Lung (tissue), 12 donors: ENCODE measurements around the gene ADAM12. TPM values are rescaled to one million over a fixed set of nuclear protein-coding genes. Genes with fewer than 3 reads are reported as not detected.

Experiments used
- ATAC-seq: fragments of 200-7000 bp; cut with Tn5 transposase; one replicate; pipeline ENCODE4 v1.9.1; 2020; ENCODE audit warnings: moderate number of reproducible peaks; ENCODE audit not compliant: insufficient read depth, low FRiP score
- DNase-seq, 3 donors: peaks; one replicate each; pipeline ENCODE4 v3.0.0-alpha.2; 2013 to 2017
- H3K27ac ChIP-seq, 2 donors: one replicate each; pipeline ENCODE4 v1.5.1; 2013; ENCODE audit warnings: mild to moderate bottlenecking in 2 of 2, moderate library complexity in 2 of 2, control low read depth in 1 of 2, inconsistent platforms in 1 of 2, low read depth in 1 of 2, low read length in 1 of 2
- H3K27me3 ChIP-seq, 3 donors: one replicate each; pipeline ENCODE4 v1.5.1; 2013; ENCODE audit warnings: low read length in 2 of 3; ENCODE audit not compliant: control insufficient read depth in 3 of 3, insufficient read depth in 3 of 3
- H3K36me3 ChIP-seq, 4 donors: one replicate each; pipeline ENCODE4 v1.5.1; 2013; ENCODE audit warnings: low read length in 4 of 4, mild to moderate bottlenecking in 1 of 4, moderate library complexity in 1 of 4; ENCODE audit not compliant: control insufficient read depth in 4 of 4, insufficient read depth in 4 of 4
- H3K4me1 ChIP-seq, 5 donors: one replicate each; pipeline ENCODE4 v1.5.1; 2013; ENCODE audit warnings: low read length in 5 of 5, mild to moderate bottlenecking in 2 of 5, moderate library complexity in 1 of 5; ENCODE audit not compliant: control insufficient read depth in 5 of 5, insufficient read depth in 5 of 5
- H3K4me3 ChIP-seq: one replicate; pipeline ENCODE4 v1.5.1; 2013; ENCODE audit warnings: mild to moderate bottlenecking, control low read depth, moderate library complexity
- H3K9ac ChIP-seq, 2 donors: one replicate each; pipeline ENCODE4 v1.5.1; 2013; ENCODE audit warnings: low read length in 2 of 2, control low read depth in 1 of 2; ENCODE audit not compliant: insufficient read depth in 1 of 2
- H3K9me3 ChIP-seq, 4 donors: one replicate each; pipeline ENCODE4 v1.5.1; 2013; ENCODE audit warnings: low read length in 3 of 4, mild to moderate bottlenecking in 1 of 4, moderate library complexity in 1 of 4; ENCODE audit not compliant: control insufficient read depth in 4 of 4, insufficient read depth in 3 of 4
- WGBS, 2 donors: extraction: QIAGEN DNeasy Blood & Tissue Kit; methylation state at CpG; one replicate each; pipeline ENCODE4 v1.1.7; 2013; 5-methylcytosine and 5-hydroxymethylcytosine counted together
- polyA plus RNA-seq, 2 donors: library from polyadenylated mRNA; stranded (reverse); fragments of 200-250 nt; gene quantifications; one replicate each; pipeline ENCODE4 v1.2.1, GENCODE V29; 2013
- total RNA-seq, 2 donors: library from RNA; depleted of rRNA in 1 of 2; stranded (reverse); fragments of >200 nt in 1 of 2; gene quantifications; one replicate each; pipeline ENCODE4 v1.2.1, GENCODE V29; 2014 to 2021
- TF ChIP-seq, protein P1 (sequence below): IDR thresholded peaks from 2 replicates; pipeline ENCODE4 v1.5.1; 2012; ENCODE audit warnings: mild to moderate bottlenecking; ENCODE audit errors: control extremely low read depth, extremely low read depth
- donor health status: control.
- donor health status: control.
- donor health status: Bipolar disorder and iron deficiency.
- donor health status: healthy.
- donor health status: DM: yes; HTN: yes; CAD: no.

Gene ADAM12
- total and polyA plus RNA-seq, 4 donors: 0.16 to 5.8 (median 0.85) TPM

DNA sequence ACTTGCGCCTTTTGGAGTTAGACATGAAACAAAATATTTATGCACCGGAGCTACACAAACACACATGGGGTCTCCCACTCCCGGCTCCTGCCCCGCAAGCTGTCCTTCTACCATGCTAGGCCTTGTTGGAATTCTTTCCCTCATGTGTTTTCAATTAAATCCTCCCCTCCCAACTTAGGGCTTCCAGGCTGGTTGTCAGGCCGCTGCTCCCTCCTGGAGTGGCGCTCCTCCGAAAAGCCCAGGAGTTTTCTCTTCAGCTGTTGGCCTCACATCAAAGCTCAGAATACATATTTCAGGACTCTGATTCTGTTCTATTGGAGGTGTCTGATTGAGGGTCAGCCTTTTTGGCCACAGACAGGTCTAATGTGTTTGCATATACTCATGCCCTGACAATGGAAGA is 378.6 kb downstream of the ADAM12 start:
- Histone ChIP-seq H3K9me3 (peaks cover 0 to 3% (median 0%) of the 10 kb centered on the region in 4 donors), H3K4me1 (no peaks in the 10 kb centered on the region), H3K4me3 (no peak overlapping the region), H3K9ac (no peak overlapping the region), H3K27ac (no peak overlapping the region), H3K36me3 (no peaks in the 10 kb centered on the region), H3K27me3 (no peaks in the 10 kb centered on the region)
- no peak for DNase-seq
- WGBS, 2 donors: 97% methylated on average over 7 of the region's 7 CpGs
- no peak for ATAC-seq
- TF ChIP-seq, protein P1, sequence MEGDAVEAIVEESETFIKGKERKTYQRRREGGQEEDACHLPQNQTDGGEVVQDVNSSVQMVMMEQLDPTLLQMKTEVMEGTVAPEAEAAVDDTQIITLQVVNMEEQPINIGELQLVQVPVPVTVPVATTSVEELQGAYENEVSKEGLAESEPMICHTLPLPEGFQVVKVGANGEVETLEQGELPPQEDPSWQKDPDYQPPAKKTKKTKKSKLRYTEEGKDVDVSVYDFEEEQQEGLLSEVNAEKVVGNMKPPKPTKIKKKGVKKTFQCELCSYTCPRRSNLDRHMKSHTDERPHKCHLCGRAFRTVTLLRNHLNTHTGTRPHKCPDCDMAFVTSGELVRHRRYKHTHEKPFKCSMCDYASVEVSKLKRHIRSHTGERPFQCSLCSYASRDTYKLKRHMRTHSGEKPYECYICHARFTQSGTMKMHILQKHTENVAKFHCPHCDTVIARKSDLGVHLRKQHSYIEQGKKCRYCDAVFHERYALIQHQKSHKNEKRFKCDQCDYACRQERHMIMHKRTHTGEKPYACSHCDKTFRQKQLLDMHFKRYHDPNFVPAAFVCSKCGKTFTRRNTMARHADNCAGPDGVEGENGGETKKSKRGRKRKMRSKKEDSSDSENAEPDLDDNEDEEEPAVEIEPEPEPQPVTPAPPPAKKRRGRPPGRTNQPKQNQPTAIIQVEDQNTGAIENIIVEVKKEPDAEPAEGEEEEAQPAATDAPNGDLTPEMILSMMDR: no peak

DNA sequence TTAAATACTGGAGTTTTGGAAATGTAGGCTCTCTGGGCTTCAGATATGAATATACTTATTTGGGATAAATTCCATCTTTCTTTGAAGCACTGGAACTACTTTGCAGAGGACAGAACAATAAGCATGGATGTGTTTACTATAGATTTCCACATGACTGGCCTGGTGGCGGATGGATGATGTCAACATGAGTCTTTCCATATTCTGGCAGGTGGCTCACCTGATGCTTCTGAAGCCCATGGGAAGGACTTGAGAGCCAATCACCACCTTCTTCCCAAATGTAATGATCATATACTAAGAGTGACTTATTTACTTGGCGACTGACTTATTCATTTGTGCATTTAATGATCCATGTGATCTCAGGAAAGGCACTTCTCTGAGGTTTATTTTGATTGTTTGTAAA is 381.4 kb downstream of the ADAM12 start:
- ATAC-seq (no peak), DNase-seq (no peak)
- peaks cover 0 to 3% (median 0%) of the 10 kb centered on the region in 4 donors for H3K9me3 ChIP-seq
- no peaks in the 10 kb centered on the region for H3K36me3 ChIP-seq
- H3K4me1 ChIP-seq: no peaks in the 10 kb centered on the region
- H3K4me3 ChIP-seq: no peak overlapping the region
- H3K9ac ChIP-seq: no peak overlapping the region
- TF ChIP-seq, protein P1: no peak
- 93 to 99% methylated on average over 2 of the region's 2 CpGs for WGBS, 2 donors
- H3K27ac ChIP-seq: no peak overlapping the region
- H3K27me3 ChIP-seq: no peaks in the 10 kb centered on the region

DNA sequence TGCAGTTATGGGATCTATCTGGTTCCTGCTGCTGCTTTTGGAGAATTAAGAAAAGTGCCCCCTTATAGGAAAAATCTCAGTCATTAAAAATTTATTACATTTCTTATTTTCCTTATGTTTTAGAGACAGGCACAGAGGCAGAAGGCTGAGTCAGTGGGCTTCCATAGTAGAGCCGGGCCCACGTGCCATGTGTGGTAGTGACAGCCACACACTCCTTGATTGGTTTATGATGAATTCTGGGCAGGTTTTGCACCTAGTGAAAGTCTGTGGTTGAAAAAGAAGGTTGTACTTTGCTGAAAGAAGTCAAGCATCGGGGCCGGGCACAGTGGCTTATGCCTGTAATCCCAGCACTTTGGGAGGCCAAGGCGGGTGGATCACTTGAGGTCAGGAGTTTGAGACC is 382.0 kb downstream of the ADAM12 start:
- no peaks in the 10 kb centered on the region for H3K27me3 ChIP-seq
- H3K4me3 ChIP-seq: no peak overlapping the region
- DNase-seq (no peak), ATAC-seq (no peak)
- 77 to 91% methylated on average over 5 of the region's 5 CpGs for WGBS, 2 donors
- H3K36me3 ChIP-seq: no peaks in the 10 kb centered on the region
- peaks cover 0 to 3% (median 0%) of the 10 kb centered on the region in 4 donors for H3K9me3 ChIP-seq
- no peak overlapping the region for H3K9ac ChIP-seq
- TF ChIP-seq, protein P1: no peak
- no peak overlapping the region for H3K27ac ChIP-seq
- H3K4me1 ChIP-seq: no peaks in the 10 kb centered on the region

DNA sequence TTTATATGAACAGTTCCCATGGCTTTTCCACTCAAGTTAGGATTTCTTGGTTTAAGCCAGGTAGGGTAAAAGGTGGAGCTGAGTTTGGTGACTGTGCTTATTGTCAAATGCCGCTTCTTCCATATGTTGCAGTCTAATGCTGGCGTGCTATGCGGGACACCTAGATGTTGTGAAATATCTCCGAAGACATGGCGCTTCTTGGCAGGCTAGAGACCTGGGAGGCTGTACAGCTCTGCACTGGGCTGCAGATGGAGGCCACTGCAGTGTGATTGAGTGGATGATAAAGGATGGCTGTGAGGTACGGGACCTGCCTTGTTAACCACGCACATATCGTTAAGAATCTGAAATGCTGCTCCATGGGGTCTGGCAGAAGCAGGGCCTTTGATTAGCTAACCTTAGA is 383.5 kb downstream of the ADAM12 start:
- ATAC-seq (no peak), DNase-seq (no peak)
- Histone ChIP-seq H3K27ac (no peak overlapping the region), H3K9me3 (peaks cover 0 to 3% (median 0%) of the 10 kb centered on the region in 4 donors), H3K4me3 (no peak overlapping the region), H3K36me3 (no peaks in the 10 kb centered on the region), H3K27me3 (no peaks in the 10 kb centered on the region), H3K4me1 (no peaks in the 10 kb centered on the region), H3K9ac (no peak overlapping the region)
- TF ChIP-seq, protein P1: no peak
- 83 to 85% methylated on average over 8 of the region's 8 CpGs for WGBS, 2 donors
